ENCODE data around the gene SCRN2. TPM values are rescaled to one million over a fixed set of nuclear protein-coding genes. Genes with fewer than 3 reads are reported as not detected.

Gene SCRN2
- total and polyA plus RNA-seq, 2 experiments from 2014 or later: 40.6 to 45.5 TPM

DNA sequence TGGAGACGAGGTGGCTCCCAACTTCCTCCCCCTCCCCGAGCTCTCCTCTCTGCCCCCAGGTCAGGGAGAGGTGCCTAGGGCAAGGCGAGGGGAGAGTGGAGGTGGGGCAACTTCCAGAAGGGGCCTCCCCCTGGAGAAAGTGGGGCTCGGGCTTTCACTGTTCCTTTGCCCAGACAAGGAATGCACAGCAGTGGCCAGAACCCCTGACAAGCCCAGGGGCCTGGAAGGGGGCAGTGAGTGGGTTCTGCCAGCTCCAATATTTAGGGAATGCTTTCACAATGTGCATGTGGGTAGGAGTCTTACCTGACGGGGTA, 43.3 kb upstream of the SCRN2 start (continued):
- TF ChIP-seq, protein P1, sequence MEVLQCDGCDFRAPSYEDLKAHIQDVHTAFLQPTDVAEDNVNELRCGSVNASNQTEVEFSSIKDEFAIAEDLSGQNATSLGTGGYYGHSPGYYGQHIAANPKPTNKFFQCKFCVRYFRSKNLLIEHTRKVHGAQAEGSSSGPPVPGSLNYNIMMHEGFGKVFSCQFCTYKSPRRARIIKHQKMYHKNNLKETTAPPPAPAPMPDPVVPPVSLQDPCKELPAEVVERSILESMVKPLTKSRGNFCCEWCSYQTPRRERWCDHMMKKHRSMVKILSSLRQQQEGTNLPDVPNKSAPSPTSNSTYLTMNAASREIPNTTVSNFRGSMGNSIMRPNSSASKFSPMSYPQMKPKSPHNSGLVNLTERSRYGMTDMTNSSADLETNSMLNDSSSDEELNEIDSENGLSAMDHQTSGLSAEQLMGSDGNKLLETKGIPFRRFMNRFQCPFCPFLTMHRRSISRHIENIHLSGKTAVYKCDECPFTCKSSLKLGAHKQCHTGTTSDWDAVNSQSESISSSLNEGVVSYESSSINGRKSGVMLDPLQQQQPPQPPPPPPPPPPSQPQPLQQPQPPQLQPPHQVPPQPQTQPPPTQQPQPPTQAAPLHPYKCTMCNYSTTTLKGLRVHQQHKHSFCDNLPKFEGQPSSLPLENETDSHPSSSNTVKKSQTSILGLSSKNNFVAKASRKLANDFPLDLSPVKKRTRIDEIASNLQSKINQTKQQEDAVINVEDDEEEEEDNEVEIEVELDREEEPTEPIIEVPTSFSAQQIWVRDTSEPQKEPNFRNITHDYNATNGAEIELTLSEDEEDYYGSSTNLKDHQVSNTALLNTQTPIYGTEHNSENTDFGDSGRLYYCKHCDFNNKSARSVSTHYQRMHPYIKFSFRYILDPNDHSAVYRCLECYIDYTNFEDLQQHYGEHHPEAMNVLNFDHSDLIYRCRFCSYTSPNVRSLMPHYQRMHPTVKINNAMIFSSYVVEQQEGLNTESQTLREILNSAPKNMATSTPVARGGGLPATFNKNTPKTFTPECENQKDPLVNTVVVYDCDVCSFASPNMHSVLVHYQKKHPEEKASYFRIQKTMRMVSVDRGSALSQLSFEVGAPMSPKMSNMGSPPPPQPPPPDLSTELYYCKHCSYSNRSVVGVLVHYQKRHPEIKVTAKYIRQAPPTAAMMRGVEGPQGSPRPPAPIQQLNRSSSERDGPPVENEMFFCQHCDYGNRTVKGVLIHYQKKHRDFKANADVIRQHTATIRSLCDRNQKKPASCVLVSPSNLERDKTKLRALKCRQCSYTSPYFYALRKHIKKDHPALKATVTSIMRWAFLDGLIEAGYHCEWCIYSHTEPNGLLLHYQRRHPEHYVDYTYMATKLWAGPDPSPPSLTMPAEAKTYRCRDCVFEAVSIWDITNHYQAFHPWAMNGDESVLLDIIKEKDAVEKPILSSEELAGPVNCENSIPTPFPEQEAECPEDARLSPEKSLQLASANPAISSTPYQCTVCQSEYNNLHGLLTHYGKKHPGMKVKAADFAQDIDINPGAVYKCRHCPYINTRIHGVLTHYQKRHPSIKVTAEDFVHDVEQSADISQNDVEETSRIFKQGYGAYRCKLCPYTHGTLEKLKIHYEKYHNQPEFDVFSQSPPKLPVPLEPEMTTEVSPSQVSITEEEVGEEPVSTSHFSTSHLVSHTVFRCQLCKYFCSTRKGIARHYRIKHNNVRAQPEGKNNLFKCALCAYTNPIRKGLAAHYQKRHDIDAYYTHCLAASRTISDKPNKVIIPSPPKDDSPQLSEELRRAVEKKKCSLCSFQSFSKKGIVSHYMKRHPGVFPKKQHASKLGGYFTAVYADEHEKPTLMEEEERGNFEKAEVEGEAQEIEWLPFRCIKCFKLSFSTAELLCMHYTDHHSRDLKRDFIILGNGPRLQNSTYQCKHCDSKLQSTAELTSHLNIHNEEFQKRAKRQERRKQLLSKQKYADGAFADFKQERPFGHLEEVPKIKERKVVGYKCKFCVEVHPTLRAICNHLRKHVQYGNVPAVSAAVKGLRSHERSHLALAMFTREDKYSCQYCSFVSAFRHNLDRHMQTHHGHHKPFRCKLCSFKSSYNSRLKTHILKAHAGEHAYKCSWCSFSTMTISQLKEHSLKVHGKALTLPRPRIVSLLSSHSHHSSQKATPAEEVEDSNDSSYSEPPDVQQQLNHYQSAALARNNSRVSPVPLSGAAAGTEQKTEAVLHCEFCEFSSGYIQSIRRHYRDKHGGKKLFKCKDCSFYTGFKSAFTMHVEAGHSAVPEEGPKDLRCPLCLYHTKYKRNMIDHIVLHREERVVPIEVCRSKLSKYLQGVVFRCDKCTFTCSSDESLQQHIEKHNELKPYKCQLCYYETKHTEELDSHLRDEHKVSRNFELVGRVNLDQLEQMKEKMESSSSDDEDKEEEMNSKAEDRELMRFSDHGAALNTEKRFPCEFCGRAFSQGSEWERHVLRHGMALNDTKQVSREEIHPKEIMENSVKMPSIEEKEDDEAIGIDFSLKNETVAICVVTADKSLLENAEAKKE (CRISPR knock-in tag; IDR thresholded peaks at IDR 0.05): no peak
- TF ChIP-seq, protein P2, sequence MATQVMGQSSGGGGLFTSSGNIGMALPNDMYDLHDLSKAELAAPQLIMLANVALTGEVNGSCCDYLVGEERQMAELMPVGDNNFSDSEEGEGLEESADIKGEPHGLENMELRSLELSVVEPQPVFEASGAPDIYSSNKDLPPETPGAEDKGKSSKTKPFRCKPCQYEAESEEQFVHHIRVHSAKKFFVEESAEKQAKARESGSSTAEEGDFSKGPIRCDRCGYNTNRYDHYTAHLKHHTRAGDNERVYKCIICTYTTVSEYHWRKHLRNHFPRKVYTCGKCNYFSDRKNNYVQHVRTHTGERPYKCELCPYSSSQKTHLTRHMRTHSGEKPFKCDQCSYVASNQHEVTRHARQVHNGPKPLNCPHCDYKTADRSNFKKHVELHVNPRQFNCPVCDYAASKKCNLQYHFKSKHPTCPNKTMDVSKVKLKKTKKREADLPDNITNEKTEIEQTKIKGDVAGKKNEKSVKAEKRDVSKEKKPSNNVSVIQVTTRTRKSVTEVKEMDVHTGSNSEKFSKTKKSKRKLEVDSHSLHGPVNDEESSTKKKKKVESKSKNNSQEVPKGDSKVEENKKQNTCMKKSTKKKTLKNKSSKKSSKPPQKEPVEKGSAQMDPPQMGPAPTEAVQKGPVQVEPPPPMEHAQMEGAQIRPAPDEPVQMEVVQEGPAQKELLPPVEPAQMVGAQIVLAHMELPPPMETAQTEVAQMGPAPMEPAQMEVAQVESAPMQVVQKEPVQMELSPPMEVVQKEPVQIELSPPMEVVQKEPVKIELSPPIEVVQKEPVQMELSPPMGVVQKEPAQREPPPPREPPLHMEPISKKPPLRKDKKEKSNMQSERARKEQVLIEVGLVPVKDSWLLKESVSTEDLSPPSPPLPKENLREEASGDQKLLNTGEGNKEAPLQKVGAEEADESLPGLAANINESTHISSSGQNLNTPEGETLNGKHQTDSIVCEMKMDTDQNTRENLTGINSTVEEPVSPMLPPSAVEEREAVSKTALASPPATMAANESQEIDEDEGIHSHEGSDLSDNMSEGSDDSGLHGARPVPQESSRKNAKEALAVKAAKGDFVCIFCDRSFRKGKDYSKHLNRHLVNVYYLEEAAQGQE (IDR thresholded peaks at IDR 0.05; ENCODE audit: unreplicated experiment): no peak

DNA sequence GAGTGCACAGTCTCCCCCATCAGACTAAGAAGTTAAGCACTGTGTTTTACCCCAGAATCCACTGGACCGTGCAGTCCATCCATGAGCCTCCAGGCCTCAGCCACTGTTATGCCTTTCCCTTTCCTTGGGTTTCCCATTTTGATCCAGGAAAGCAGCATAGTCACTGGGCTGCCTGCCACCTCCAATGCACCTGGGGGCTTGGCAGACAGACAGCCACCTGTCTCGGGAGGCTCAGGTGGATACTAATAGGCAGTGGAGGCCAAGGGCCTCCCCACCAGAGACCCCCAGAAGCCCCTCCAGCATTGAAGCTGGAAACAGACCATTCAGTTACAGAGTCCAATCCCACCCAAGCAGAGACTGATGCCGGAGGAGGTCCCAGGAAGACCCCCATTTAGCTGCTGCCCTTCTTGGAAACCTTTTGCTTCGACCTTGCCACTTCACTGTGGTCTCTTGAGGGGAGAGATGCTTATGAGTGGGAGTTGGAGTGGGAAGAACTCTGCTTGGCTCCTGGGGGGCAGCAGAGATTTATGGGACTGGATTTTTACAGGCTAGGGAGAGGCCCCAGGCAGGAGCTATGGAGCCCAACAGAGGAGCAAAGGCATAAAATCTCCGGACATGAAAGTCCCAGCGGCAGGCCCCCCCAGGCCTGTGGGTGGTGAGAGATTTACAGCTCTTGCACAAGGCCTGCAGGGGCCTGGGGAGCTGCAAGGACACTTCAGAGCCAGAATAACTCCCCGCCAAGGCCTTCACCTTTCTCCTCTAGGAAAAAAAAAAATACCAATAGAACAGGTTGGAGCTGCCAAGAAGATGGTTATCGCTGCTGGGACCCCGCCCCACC, 42.7 kb upstream of the SCRN2 start:
- Histone ChIP-seq H3K4me3 (no peak overlapping the region), H3K36me3 (ENCODE audit: insufficient read depth) (no peaks in the 10 kb centered on the region), H3K27ac (ENCODE audit: low read depth) (no peak overlapping the region), H3K27me3 (ENCODE audit: insufficient read depth) (no peaks in the 10 kb centered on the region), H3K79me2 (replicated peaks; ENCODE audit: insufficient read depth) (no peaks in the 10 kb centered on the region), H3K9me2 (ENCODE audit: insufficient read depth) (no peaks in the 10 kb centered on the region), H3K4me1 (ENCODE audit: insufficient read depth) (peaks cover 16% of the 10 kb centered on the region), H3F3A (replicated peaks; ENCODE audit: low read depth) (0 out of 2 replicates have a peak, but pooled peaks cover 4% of the 10 kb centered on the region), H2AFZ (peak overlapping the region; percentile 85; the same call in 1 of the 2 replicates), H4K20me1 (replicated peaks; ENCODE audit: insufficient read depth) (no peaks in the 10 kb centered on the region), H3K4me2 (peak overlapping the region; percentile 69; the same call in 1 of the 2 replicates)
- Mint-ChIP-seq H3K27me3 (ENCODE audit: insufficient read depth, low read depth, poor library complexity) (peaks cover 20% of the 10 kb centered on the region), H3K9me3 (no peaks in the 10 kb centered on the region), H3K4me3 (no peak overlapping the region), H3K27ac (no peak overlapping the region), H3K4me1 (peaks cover 27% of the 10 kb centered on the region), H3K36me3 (ENCODE audit: low read depth) (no peaks in the 10 kb centered on the region)
- DNase-seq (ENCODE audit: low spot score) (no peak), ATAC-seq (no peak)
- TF ChIP-seq, protein P3, sequence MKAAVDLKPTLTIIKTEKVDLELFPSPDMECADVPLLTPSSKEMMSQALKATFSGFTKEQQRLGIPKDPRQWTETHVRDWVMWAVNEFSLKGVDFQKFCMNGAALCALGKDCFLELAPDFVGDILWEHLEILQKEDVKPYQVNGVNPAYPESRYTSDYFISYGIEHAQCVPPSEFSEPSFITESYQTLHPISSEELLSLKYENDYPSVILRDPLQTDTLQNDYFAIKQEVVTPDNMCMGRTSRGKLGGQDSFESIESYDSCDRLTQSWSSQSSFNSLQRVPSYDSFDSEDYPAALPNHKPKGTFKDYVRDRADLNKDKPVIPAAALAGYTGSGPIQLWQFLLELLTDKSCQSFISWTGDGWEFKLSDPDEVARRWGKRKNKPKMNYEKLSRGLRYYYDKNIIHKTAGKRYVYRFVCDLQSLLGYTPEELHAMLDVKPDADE (IDR thresholded peaks at IDR 0.05): no peak
- TF ChIP-seq NANOG (IDR thresholded peaks at IDR 0.05; ENCODE audit: borderline replicate concordance) (no peak), STAT1 (IDR thresholded peaks at IDR 0.05; ENCODE audit: unreplicated experiment) (no peak), POLR2AphosphoS5 (IDR thresholded peaks at IDR 0.05; ENCODE audit: low read depth) (no peak), EZH2 (IDR thresholded peaks at IDR 0.05; ENCODE audit: low read depth, unreplicated experiment) (no peak), JUNB (IDR thresholded peaks at IDR 0.05; ENCODE audit: unreplicated experiment) (no peak), EZH2phosphoT487 (IDR thresholded peaks at IDR 0.05; ENCODE audit: unreplicated experiment) (no peak), ZNF331 (CRISPR knock-in tag; IDR thresholded peaks at IDR 0.05; ENCODE audit: low read depth) (no peak), CREB1 (CRISPR knock-in tag; IDR thresholded peaks at IDR 0.05; ENCODE audit: low read depth) (no peak)
- TF ChIP-seq, protein P4, sequence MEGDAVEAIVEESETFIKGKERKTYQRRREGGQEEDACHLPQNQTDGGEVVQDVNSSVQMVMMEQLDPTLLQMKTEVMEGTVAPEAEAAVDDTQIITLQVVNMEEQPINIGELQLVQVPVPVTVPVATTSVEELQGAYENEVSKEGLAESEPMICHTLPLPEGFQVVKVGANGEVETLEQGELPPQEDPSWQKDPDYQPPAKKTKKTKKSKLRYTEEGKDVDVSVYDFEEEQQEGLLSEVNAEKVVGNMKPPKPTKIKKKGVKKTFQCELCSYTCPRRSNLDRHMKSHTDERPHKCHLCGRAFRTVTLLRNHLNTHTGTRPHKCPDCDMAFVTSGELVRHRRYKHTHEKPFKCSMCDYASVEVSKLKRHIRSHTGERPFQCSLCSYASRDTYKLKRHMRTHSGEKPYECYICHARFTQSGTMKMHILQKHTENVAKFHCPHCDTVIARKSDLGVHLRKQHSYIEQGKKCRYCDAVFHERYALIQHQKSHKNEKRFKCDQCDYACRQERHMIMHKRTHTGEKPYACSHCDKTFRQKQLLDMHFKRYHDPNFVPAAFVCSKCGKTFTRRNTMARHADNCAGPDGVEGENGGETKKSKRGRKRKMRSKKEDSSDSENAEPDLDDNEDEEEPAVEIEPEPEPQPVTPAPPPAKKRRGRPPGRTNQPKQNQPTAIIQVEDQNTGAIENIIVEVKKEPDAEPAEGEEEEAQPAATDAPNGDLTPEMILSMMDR (conservative IDR thresholded peaks at IDR 0.05; ENCODE audit: low read depth in 2 of 2): no peak
